HG02885 (cell line): ENCODE measurements around the gene AMMECR1.
A peak's percentile ranks its signal among the peaks of the same experiment; 100 is the strongest.

Experiments used
- ATAC-seq: cut with Tn5 transposase; IDR thresholded peaks from one replicate; pipeline ENCODE4 v1.9.1; 2021; ENCODE audit warnings: mild to moderate bottlenecking; ENCODE audit not compliant: unreplicated experiment, poor library complexity

The AMMECR1 gene

GRCh38 chrX:110146521-110146920 lies 171.4 kb downstream of the AMMECR1 start:
- peak; percentile 76 for ATAC-seq

GRCh38 chrX:110145854-110146253 lies 172.0 kb downstream of the AMMECR1 start:
- peak; percentile 74 for ATAC-seq

- no peak for ATAC-seq
Observed at GRCh38 chrX:110145311-110145710, 172.6 kb downstream of the AMMECR1 start.
